ENCODE data around the gene OR9Q1.

Gene OR9Q1

GRCh38 chr11:58059007-58059350 is 35.3 kb downstream of the OR9Q1 start (continued):
- TF ChIP-seq, protein P1, sequence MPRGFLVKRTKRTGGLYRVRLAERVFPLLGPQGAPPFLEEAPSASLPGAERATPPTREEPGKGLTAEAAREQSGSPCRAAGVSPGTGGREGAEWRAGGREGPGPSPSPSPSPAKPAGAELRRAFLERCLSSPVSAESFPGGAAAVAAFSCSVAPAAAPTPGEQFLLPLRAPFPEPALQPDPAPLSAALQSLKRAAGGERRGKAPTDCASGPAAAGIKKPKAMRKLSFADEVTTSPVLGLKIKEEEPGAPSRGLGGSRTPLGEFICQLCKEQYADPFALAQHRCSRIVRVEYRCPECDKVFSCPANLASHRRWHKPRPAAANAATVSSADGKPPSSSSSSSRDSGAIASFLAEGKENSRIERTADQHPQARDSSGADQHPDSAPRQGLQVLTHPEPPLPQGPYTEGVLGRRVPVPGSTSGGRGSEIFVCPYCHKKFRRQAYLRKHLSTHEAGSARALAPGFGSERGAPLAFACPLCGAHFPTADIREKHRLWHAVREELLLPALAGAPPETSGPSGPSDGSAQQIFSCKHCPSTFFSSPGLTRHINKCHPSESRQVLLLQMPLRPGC (tag by site-specific recombination; IDR thresholded peaks at IDR 0.05): no peak
- TF ChIP-seq ZNF585B (tag by site-specific recombination; IDR thresholded peaks at IDR 0.05): no peak
- no peak for TF ChIP-seq ZNF248 (tag by site-specific recombination; IDR thresholded peaks at IDR 0.05)
- TF ChIP-seq, protein P2, sequence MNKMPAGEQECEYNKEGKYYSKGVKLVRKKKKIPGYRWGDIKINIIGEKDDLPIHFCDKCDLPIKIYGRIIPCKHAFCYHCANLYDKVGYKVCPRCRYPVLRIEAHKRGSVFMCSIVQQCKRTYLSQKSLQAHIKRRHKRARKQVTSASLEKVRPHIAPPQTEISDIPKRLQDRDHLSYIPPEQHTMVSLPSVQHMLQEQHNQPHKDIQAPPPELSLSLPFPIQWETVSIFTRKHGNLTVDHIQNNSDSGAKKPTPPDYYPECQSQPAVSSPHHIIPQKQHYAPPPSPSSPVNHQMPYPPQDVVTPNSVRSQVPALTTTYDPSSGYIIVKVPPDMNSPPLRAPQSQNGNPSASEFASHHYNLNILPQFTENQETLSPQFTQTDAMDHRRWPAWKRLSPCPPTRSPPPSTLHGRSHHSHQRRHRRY (tag by site-specific recombination; IDR thresholded peaks at IDR 0.05): no peak

- Histone ChIP-seq H3K4me3 (ENCODE audit: low read depth, low read length) (no peak overlapping the region), H3K9me3 (ENCODE audit: control insufficient read depth, insufficient read depth, low read depth, low read length) (no peaks in the 10 kb centered on the region), H3K36me3 (ENCODE audit: control insufficient read depth in 2 of 2, insufficient read depth in 1 of 2, low read length in 2 of 2) (no peaks in the 10 kb centered on the region), H3K27ac (ENCODE audit: extremely low read depth, low read depth, low read length) (no peak overlapping the region), H3K4me1 (ENCODE audit: control insufficient read depth, insufficient read depth, low read length) (no peaks in the 10 kb centered on the region)
- ChIA-PET POLR2A (no interaction called here), CTCF (interaction anchor here (0.6 to 0.7 kb wide), 4 partner anchors 464 to 513 kb away, joined by 3 to 7 read pairs (median 3); no protein-coding TSS in a partner anchor)
- TF ChIP-seq ZNF624 (tag by site-specific recombination; IDR thresholded peaks at IDR 0.05) (no peak), SP7 (tag by site-specific recombination; IDR thresholded peaks at IDR 0.05) (no peak), GLI2 (tag by site-specific recombination; IDR thresholded peaks at IDR 0.05; ENCODE audit: borderline replicate concordance, low read depth) (no peak), ZNF658 (tag by site-specific recombination; IDR thresholded peaks at IDR 0.05) (no peak), ZNF518A (tag by site-specific recombination; conservative IDR thresholded peaks at IDR 0.05; ENCODE audit: low read depth) (no peak), ZNF274 (IDR thresholded peaks at IDR 0.05; ENCODE audit: low read length) (no peak), ZNF274 (tag by site-specific recombination; IDR thresholded peaks at IDR 0.05; ENCODE audit: borderline replicate concordance) (no peak), ZNF10 (tag by site-specific recombination; IDR thresholded peaks at IDR 0.05) (no peak), SCRT2 (tag by site-specific recombination; IDR thresholded peaks at IDR 0.05) (no peak), ZNF37A (tag by site-specific recombination; IDR thresholded peaks at IDR 0.05) (no peak), ZNF169 (tag by site-specific recombination; IDR thresholded peaks at IDR 0.05) (no peak), WT1 (tag by site-specific recombination; IDR thresholded peaks at IDR 0.05) (no peak), ZSCAN30 (tag by site-specific recombination; IDR thresholded peaks at IDR 0.05) (no peak), MYNN (tag by site-specific recombination; IDR thresholded peaks at IDR 0.05; ENCODE audit: borderline replicate concordance) (no peak)
- TF ChIP-seq, protein P3, sequence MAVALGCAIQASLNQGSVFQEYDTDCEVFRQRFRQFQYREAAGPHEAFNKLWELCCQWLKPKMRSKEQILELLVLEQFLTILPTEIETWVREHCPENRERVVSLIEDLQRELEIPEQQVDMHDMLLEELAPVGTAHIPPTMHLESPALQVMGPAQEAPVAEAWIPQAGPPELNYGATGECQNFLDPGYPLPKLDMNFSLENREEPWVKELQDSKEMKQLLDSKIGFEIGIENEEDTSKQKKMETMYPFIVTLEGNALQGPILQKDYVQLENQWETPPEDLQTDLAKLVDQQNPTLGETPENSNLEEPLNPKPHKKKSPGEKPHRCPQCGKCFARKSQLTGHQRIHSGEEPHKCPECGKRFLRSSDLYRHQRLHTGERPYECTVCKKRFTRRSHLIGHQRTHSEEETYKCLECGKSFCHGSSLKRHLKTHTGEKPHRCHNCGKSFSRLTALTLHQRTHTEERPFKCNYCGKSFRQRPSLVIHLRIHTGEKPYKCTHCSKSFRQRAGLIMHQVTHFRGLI (tag by site-specific recombination; IDR thresholded peaks at IDR 0.05): no peak
- TF ChIP-seq, protein P4, sequence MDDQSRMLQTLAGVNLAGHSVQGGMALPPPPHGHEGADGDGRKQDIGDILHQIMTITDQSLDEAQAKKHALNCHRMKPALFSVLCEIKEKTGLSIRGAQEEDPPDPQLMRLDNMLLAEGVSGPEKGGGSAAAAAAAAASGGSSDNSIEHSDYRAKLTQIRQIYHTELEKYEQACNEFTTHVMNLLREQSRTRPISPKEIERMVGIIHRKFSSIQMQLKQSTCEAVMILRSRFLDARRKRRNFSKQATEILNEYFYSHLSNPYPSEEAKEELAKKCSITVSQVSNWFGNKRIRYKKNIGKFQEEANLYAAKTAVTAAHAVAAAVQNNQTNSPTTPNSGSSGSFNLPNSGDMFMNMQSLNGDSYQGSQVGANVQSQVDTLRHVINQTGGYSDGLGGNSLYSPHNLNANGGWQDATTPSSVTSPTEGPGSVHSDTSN (CRISPR knock-in tag; IDR thresholded peaks at IDR 0.05): no peak
- TF ChIP-seq, protein P5, sequence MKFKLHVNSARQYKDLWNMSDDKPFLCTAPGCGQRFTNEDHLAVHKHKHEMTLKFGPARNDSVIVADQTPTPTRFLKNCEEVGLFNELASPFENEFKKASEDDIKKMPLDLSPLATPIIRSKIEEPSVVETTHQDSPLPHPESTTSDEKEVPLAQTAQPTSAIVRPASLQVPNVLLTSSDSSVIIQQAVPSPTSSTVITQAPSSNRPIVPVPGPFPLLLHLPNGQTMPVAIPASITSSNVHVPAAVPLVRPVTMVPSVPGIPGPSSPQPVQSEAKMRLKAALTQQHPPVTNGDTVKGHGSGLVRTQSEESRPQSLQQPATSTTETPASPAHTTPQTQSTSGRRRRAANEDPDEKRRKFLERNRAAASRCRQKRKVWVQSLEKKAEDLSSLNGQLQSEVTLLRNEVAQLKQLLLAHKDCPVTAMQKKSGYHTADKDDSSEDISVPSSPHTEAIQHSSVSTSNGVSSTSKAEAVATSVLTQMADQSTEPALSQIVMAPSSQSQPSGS (tag by site-specific recombination; IDR thresholded peaks at IDR 0.05; ENCODE audit: low read depth): no peak
- TF ChIP-seq, protein P6, sequence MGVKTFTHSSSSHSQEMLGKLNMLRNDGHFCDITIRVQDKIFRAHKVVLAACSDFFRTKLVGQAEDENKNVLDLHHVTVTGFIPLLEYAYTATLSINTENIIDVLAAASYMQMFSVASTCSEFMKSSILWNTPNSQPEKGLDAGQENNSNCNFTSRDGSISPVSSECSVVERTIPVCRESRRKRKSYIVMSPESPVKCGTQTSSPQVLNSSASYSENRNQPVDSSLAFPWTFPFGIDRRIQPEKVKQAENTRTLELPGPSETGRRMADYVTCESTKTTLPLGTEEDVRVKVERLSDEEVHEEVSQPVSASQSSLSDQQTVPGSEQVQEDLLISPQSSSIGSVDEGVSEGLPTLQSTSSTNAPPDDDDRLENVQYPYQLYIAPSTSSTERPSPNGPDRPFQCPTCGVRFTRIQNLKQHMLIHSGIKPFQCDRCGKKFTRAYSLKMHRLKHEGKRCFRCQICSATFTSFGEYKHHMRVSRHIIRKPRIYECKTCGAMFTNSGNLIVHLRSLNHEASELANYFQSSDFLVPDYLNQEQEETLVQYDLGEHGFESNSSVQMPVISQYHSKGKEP (tag by site-specific recombination; IDR thresholded peaks at IDR 0.05): no peak
Observed at GRCh38 chr11:58060535-58060934, 36.9 kb downstream of the OR9Q1 start.
